Parathyroid adenoma (tissue), 2 donors: ENCODE measurements around the gene CHST11.

Experiments used
- H2AFZ ChIP-seq: fragments of 300-600 bp; sonication (generic); one replicate; pipeline ENCODE4 v1.7.0; 2017; ENCODE audit warnings: antibody characterized with exemption, mild to moderate bottlenecking
- H3K27ac ChIP-seq: fragments of 300-600 bp; sonication (generic); one replicate; pipeline ENCODE4 v1.7.0; 2017
- H3K27me3 ChIP-seq: fragments of 300-600 bp; sonication (generic); one replicate; pipeline ENCODE4 v1.7.0; 2017; ENCODE audit warnings: low read length; ENCODE audit not compliant: control insufficient read depth, insufficient read depth
- H3K36me3 ChIP-seq: fragments of 300-600 bp; sonication (generic); one replicate; pipeline ENCODE4 v1.7.0; 2017; ENCODE audit warnings: low read length; ENCODE audit not compliant: control insufficient read depth, insufficient read depth
- H3K4me1 ChIP-seq: fragments of 300-600 bp; sonication (generic); one replicate; pipeline ENCODE4 v1.7.0; 2017; ENCODE audit warnings: control low read depth
- H3K4me2 ChIP-seq: fragments of 300-600 bp; sonication (generic); one replicate; pipeline ENCODE4 v1.7.0; 2017; ENCODE audit warnings: low read length
- H3K4me3 ChIP-seq: fragments of 300-600 bp; sonication (generic); one replicate; pipeline ENCODE4 v1.7.0; 2017; ENCODE audit warnings: low read depth, low read length
- H3K79me2 ChIP-seq: fragments of 300-600 bp; sonication (generic); one replicate; pipeline ENCODE4 v1.7.0; 2017; ENCODE audit warnings: control low read depth
- H3K9ac ChIP-seq: fragments of 300-600 bp; sonication (generic); one replicate; pipeline ENCODE4 v1.7.0; 2017; ENCODE audit warnings: mild to moderate bottlenecking
- H3K9me3 ChIP-seq: fragments of 300-600 bp; sonication (generic); one replicate; pipeline ENCODE4 v1.7.0; 2017; ENCODE audit warnings: low read length; ENCODE audit not compliant: control insufficient read depth
- CTCF ChIP-seq: fragments of 300-600 bp; sonication (generic); IDR thresholded peaks from one replicate; pipeline ENCODE4 v1.7.0; 2017; ENCODE audit warnings: antibody characterized with exemption, mild to moderate bottlenecking
- donor health status: primary hyperparathyroidism.

The CHST11 gene

GRCh38 chr12:104657726-104658484 is 201.2 kb downstream of the CHST11 start:
- Histone ChIP-seq H3K27ac (no peak overlapping the region), H3K4me1 (peaks cover 11% of the 10 kb centered on the region), H3K79me2 (no peaks in the 10 kb centered on the region), H3K36me3 (no peaks in the 10 kb centered on the region), H3K9me3 (no peaks in the 10 kb centered on the region), H3K9ac (no peak overlapping the region), H3K4me3 (no peak overlapping the region), H3K4me2 (no peak overlapping the region), H2AFZ (no peak overlapping the region), H3K27me3 (no peaks in the 10 kb centered on the region)
- no peak for TF ChIP-seq CTCF

- no peaks in the 10 kb centered on the region for H3K9me3 ChIP-seq
- H3K4me1 ChIP-seq: peaks cover 11% of the 10 kb centered on the region
- no peak overlapping the region for H3K4me2 ChIP-seq
- H3K27me3 ChIP-seq: no peaks in the 10 kb centered on the region
- no peak overlapping the region for H2AFZ ChIP-seq
- TF ChIP-seq CTCF: no peak
- no peak overlapping the region for H3K4me3 ChIP-seq
- H3K79me2 ChIP-seq: no peaks in the 10 kb centered on the region
- no peaks in the 10 kb centered on the region for H3K36me3 ChIP-seq
- H3K9ac ChIP-seq: no peak overlapping the region
- no peak overlapping the region for H3K27ac ChIP-seq
Measured at GRCh38 chr12:104659058-104659457, 202.3 kb downstream of the CHST11 start.

- Histone ChIP-seq H3K4me1 (peaks cover 1% of the 10 kb centered on the region), H3K27me3 (no peaks in the 10 kb centered on the region), H2AFZ (no peak overlapping the region), H3K79me2 (no peaks in the 10 kb centered on the region), H3K4me2 (no peak overlapping the region), H3K27ac (no peak overlapping the region), H3K9ac (no peak overlapping the region), H3K9me3 (no peaks in the 10 kb centered on the region), H3K36me3 (no peaks in the 10 kb centered on the region), H3K4me3 (no peak overlapping the region)
- no peak for TF ChIP-seq CTCF
Measured at GRCh38 chr12:104662203-104662602, 205.5 kb downstream of the CHST11 start.

GRCh38 chr12:104662908-104663307 is 206.2 kb downstream of the CHST11 start:
- no peak overlapping the region for H2AFZ ChIP-seq
- no peak overlapping the region for H3K27ac ChIP-seq
- no peak overlapping the region for H3K9ac ChIP-seq
- no peaks in the 10 kb centered on the region for H3K79me2 ChIP-seq
- H3K4me2 ChIP-seq: no peak overlapping the region
- no peak for TF ChIP-seq CTCF
- no peaks in the 10 kb centered on the region for H3K27me3 ChIP-seq
- no peaks in the 10 kb centered on the region for H3K9me3 ChIP-seq
- no peaks in the 10 kb centered on the region for H3K4me1 ChIP-seq
- H3K36me3 ChIP-seq: no peaks in the 10 kb centered on the region
- no peak overlapping the region for H3K4me3 ChIP-seq

GRCh38 chr12:104664351-104664750 is 207.6 kb downstream of the CHST11 start:
- no peak for TF ChIP-seq CTCF
- H3K4me2 ChIP-seq: no peak overlapping the region
- no peaks in the 10 kb centered on the region for H3K9me3 ChIP-seq
- H3K27ac ChIP-seq: no peak overlapping the region
- H3K4me1 ChIP-seq: no peaks in the 10 kb centered on the region
- no peak overlapping the region for H2AFZ ChIP-seq
- H3K79me2 ChIP-seq: no peaks in the 10 kb centered on the region
- H3K9ac ChIP-seq: no peak overlapping the region
- no peaks in the 10 kb centered on the region for H3K27me3 ChIP-seq
- no peak overlapping the region for H3K4me3 ChIP-seq
- H3K36me3 ChIP-seq: no peaks in the 10 kb centered on the region
